T-helper 1 cell treated with Interleukin-12 subunit alpha and Interleukin-12 subunit beta and Interleukin-4 antibody, amounts not matched to agents 30 μg/mL and 1 μg/mL, for 36 hours (primary cell): Measurements from ENCODE around the gene NELFE.
"Not testable (repeated sequence)": the region's sequence is repeated elsewhere in the genome, so short reads cannot be mapped to it uniquely, and the experiment has no call there.

Experiments used
- H3K27ac Mint-ChIP-seq: one replicate; pipeline ENCODE4 v1.8.0; 2021; ENCODE audit warnings: mild to moderate bottlenecking, mixed read lengths
- H3K27me3 Mint-ChIP-seq: one replicate; pipeline ENCODE4 v1.8.0; 2021; ENCODE audit warnings: low read depth, mixed read lengths
- H3K36me3 Mint-ChIP-seq: one replicate; pipeline ENCODE4 v1.8.0; 2021; ENCODE audit warnings: low read depth, mixed read lengths
- H3K4me1 Mint-ChIP-seq: one replicate; pipeline ENCODE4 v1.8.0; 2021; ENCODE audit warnings: low read depth, mixed read lengths
- H3K4me3 Mint-ChIP-seq: one replicate; pipeline ENCODE4 v1.8.0; 2021; ENCODE audit warnings: mild to moderate bottlenecking, moderate library complexity, mixed read lengths
- H3K9me3 Mint-ChIP-seq: one replicate; pipeline ENCODE4 v1.8.0; 2021; ENCODE audit warnings: mixed read lengths

The NELFE gene

GRCh38 chr6:31958741-31959739, at the start of gene NELFE, which contains the start of gene SKIC2:
Gene NELFE (minus strand): TSS chr6:31958971. CDS start chr6:31958446, 525 bp downstream.
Gene SKIC2 (plus strand): TSS chr6:31959175. CDS start chr6:31959193, 18 bp downstream.
- Mint-ChIP-seq H3K27ac (peak within 1 kb of the TSS; percentile 98), H3K27me3 (no peaks in the 10 kb centered on the region), H3K9me3 (no peaks in the 10 kb centered on the region), H3K4me3 (peak within 1 kb of the TSS; percentile 90), H3K36me3 (peaks cover 55% of the 10 kb centered on the region), H3K4me1 (peaks cover 29% of the 10 kb centered on the region)

- H3K27me3 Mint-ChIP-seq, H3K27ac Mint-ChIP-seq, H3K9me3 Mint-ChIP-seq, H3K36me3 Mint-ChIP-seq, H3K4me1 Mint-ChIP-seq, H3K4me3 Mint-ChIP-seq: not testable (repeated sequence)
Observed at GRCh38 chr6:32008037-32008436, 49.3 kb upstream of the NELFE start.

DNA sequence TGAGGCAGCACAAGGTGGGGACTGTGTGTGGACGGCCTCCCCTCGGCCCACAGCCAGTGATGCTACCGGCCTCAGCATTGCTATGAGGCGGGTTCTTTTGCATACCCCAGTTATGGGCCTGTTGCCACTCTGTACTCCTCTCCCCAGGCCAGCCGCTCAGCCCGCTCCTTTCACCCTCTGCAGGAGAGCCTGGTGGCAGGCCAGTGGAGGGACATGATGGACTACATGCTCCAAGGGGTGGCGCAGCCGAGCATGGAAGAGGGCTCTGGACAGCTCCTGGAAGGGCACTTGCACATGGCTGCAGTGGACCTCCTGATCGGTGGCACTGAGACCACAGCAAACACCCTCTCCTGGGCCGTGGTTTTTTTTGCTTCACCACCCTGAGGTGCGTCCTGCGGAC, 48.3 kb upstream of the NELFE start:
- H3K4me1 Mint-ChIP-seq, H3K27me3 Mint-ChIP-seq, H3K9me3 Mint-ChIP-seq, H3K4me3 Mint-ChIP-seq, H3K36me3 Mint-ChIP-seq, H3K27ac Mint-ChIP-seq: not testable (repeated sequence)

- H3K36me3 Mint-ChIP-seq, H3K4me1 Mint-ChIP-seq, H3K4me3 Mint-ChIP-seq, H3K27me3 Mint-ChIP-seq, H3K9me3 Mint-ChIP-seq, H3K27ac Mint-ChIP-seq: not testable (repeated sequence)
Observed at GRCh38 chr6:32005991-32006529, 47.3 kb upstream of the NELFE start.

- H3K9me3 Mint-ChIP-seq, H3K27me3 Mint-ChIP-seq, H3K36me3 Mint-ChIP-seq, H3K4me3 Mint-ChIP-seq, H3K4me1 Mint-ChIP-seq, H3K27ac Mint-ChIP-seq: not testable (repeated sequence)
Observed at GRCh38 chr6:32005538-32005880, 46.7 kb upstream of the NELFE start.

DNA sequence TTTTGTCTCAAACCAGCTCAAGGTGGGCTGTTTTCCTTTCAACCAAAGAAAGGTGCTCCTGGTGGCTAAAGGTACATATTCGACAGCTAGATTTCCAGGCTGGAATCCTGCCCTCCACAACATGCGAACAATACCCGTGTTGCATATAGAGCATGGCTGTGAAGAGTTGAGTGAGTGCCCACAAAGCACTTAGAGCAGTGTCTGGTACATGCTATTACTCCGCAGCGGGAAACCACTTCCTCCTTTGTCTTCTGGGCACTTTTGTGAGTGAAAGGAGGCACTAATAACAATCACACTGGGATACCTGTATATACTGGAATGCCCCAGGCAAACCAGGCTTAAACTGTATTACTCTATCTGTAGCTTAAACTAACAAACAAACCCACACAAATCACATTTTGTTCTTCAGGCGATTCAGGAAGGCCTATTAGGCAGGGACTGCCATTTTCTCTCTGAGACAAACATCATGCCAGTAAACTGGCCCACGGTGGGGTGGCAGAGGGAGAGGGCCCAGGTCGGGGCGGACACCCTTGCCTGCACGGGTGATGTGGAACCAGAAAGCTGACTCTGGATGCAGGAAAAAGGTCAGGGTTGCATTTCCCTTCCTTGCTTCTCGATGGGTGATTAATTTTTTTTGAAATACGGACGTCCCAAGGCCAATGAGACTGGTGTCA, 46.2 kb upstream of the NELFE start:
- not testable (repeated sequence) for H3K4me1 Mint-ChIP-seq, H3K4me3 Mint-ChIP-seq, H3K27ac Mint-ChIP-seq, H3K27me3 Mint-ChIP-seq, H3K36me3 Mint-ChIP-seq, H3K9me3 Mint-ChIP-seq

GRCh38 chr6:32004393-32004792, 45.6 kb upstream of the NELFE start:
- not testable (repeated sequence) for H3K4me1 Mint-ChIP-seq, H3K9me3 Mint-ChIP-seq, H3K27ac Mint-ChIP-seq, H3K4me3 Mint-ChIP-seq, H3K36me3 Mint-ChIP-seq, H3K27me3 Mint-ChIP-seq

DNA sequence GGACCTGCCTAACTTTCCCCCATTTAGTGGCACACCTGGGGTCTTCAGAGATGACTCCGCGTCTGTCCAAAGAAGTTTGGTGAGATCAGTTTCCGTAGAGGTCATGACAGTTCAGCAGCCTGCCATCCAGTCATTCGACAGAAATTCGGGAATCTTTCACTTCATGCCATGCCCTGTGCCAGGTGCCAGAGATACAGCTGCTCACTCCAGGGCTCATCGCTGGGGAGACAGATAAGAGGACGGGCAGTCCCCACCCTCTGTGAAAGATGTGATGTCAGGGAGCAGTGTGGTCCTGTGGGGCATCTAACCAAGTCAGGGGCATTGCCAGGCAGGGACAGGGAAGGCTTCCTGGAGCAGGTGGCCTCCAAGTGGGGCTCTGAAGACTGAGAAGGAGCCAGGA, 44.5 kb upstream of the NELFE start:
- H3K9me3 Mint-ChIP-seq, H3K27ac Mint-ChIP-seq, H3K4me1 Mint-ChIP-seq, H3K4me3 Mint-ChIP-seq, H3K27me3 Mint-ChIP-seq, H3K36me3 Mint-ChIP-seq: not testable (repeated sequence)

- H3K4me3 Mint-ChIP-seq, H3K9me3 Mint-ChIP-seq, H3K36me3 Mint-ChIP-seq, H3K27me3 Mint-ChIP-seq, H3K27ac Mint-ChIP-seq, H3K4me1 Mint-ChIP-seq: not testable (repeated sequence)
Observed at GRCh38 chr6:32002546-32003268, 43.9 kb upstream of the NELFE start.

DNA sequence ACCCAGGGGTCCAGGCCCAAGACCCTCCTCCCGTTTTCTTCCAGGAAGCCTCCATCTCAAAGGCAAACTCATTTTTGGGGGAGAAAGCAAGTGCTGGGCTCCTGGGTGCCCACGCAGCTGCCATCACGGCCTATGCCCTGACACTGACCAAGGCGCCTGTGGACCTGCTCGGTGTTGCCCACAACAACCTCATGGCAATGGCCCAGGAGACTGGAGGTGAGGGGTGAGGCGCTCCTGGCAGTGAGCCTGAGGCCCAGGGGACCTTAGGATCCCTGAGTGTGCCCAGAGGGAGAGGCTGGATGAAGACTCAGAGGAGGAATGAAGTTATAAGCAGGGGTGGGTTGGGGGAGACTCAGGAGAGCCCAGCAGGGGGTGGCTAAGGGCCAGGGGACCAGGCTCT, 37.6 kb upstream of the NELFE start:
- not testable (repeated sequence) for H3K27ac Mint-ChIP-seq, H3K4me1 Mint-ChIP-seq, H3K4me3 Mint-ChIP-seq, H3K36me3 Mint-ChIP-seq, H3K9me3 Mint-ChIP-seq, H3K27me3 Mint-ChIP-seq

- not testable (repeated sequence) for H3K27ac Mint-ChIP-seq, H3K27me3 Mint-ChIP-seq, H3K9me3 Mint-ChIP-seq, H3K36me3 Mint-ChIP-seq, H3K4me3 Mint-ChIP-seq, H3K4me1 Mint-ChIP-seq
Observed at GRCh38 chr6:31994421-31994820, 35.6 kb upstream of the NELFE start.

DNA sequence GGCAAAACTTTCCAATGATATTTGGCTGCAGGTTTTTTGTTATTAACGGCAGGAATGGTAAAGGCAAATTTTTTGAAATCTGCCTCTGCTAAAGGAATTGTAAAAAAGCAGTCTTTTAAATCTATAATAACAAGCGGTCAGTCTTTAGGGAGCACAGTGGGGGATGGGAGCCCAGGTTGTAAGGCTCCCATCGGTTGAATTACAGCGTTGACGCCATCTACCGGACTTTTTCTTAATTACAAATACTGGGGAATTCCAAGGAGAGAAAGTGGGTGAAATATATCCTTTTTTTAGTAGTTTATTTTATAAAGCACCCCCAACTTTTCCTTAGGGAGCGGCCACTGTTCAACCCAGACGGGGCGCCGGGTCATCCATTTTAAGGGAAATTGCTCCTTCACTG, 30.6 kb upstream of the NELFE start:
- not testable (repeated sequence) for H3K27me3 Mint-ChIP-seq, H3K9me3 Mint-ChIP-seq, H3K36me3 Mint-ChIP-seq, H3K4me3 Mint-ChIP-seq, H3K27ac Mint-ChIP-seq, H3K4me1 Mint-ChIP-seq

- not testable (repeated sequence) for H3K27ac Mint-ChIP-seq, H3K4me3 Mint-ChIP-seq, H3K27me3 Mint-ChIP-seq, H3K36me3 Mint-ChIP-seq, H3K9me3 Mint-ChIP-seq, H3K4me1 Mint-ChIP-seq
Observed at GRCh38 chr6:31981744-31982143, 23.0 kb upstream of the NELFE start, which contains the start of gene C4A. Gene C4A (plus strand): TSS chr6:31982057. CDS start chr6:31982108, 51 bp downstream.

GRCh38 chr6:31980998-31981397, 22.2 kb upstream of the NELFE start:
- H3K4me3 Mint-ChIP-seq, H3K36me3 Mint-ChIP-seq, H3K27ac Mint-ChIP-seq, H3K27me3 Mint-ChIP-seq, H3K9me3 Mint-ChIP-seq, H3K4me1 Mint-ChIP-seq: not testable (repeated sequence)
